Astrocyte (in vitro differentiated cells and primary cell): ENCODE results near the gene AHCY.

ENCODE experiments used
- EZH2 ChIP-seq: IDR thresholded peaks from 2 replicates; pipeline ENCODE4 v1.6.1; 2012; ENCODE audit warnings: mild to moderate bottlenecking, low read length, inconsistent platforms; ENCODE audit not compliant: insufficient read depth
- TF ChIP-seq, protein P1 (sequence below): IDR thresholded peaks from 2 replicates; pipeline ENCODE4 v1.5.1; 2011; ENCODE audit warnings: low read depth, mild to moderate bottlenecking, inconsistent platforms, low read length, moderate library complexity; ENCODE audit not compliant: insufficient read depth

GRCh38 chr20:34237942-34238341 lies 65.2 kb downstream of the AHCY start:
- TF ChIP-seq, protein P1, sequence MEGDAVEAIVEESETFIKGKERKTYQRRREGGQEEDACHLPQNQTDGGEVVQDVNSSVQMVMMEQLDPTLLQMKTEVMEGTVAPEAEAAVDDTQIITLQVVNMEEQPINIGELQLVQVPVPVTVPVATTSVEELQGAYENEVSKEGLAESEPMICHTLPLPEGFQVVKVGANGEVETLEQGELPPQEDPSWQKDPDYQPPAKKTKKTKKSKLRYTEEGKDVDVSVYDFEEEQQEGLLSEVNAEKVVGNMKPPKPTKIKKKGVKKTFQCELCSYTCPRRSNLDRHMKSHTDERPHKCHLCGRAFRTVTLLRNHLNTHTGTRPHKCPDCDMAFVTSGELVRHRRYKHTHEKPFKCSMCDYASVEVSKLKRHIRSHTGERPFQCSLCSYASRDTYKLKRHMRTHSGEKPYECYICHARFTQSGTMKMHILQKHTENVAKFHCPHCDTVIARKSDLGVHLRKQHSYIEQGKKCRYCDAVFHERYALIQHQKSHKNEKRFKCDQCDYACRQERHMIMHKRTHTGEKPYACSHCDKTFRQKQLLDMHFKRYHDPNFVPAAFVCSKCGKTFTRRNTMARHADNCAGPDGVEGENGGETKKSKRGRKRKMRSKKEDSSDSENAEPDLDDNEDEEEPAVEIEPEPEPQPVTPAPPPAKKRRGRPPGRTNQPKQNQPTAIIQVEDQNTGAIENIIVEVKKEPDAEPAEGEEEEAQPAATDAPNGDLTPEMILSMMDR = no peak
- no peak for TF ChIP-seq EZH2
